DOHH2 (cell line): Measurements from ENCODE around the gene TM4SF18.

ENCODE experiments used
- H3F3A ChIP-seq: fragments of 200-600 bp; sonication (generic), shearing (Covaris generic); 2 replicates; pipeline ENCODE4 v1.6.0; 2016; ENCODE audit warnings: antibody characterized with exemption, mild to moderate bottlenecking; ENCODE audit not compliant: control insufficient read depth, insufficient read depth
- H3K27ac ChIP-seq: fragments of 200-600 bp; sonication (generic); 2 replicates; pipeline ENCODE4 v1.5.1; 2014; ENCODE audit warnings: low read depth, mild to moderate bottlenecking, low read length, moderate library complexity
- H3K27me3 ChIP-seq: fragments of 200-600 bp; sonication (generic); 2 replicates; pipeline ENCODE4 v1.6.1; 2014; ENCODE audit warnings: mild to moderate bottlenecking, low read length, mixed read lengths; ENCODE audit not compliant: control insufficient read depth
- H3K36me3 ChIP-seq: fragments of 200-600 bp; sonication (generic); 2 replicates; pipeline ENCODE4 v1.6.1; 2014; ENCODE audit warnings: mild to moderate bottlenecking, low read length, moderate library complexity, mixed read lengths; ENCODE audit not compliant: control insufficient read depth
- H3K4me1 ChIP-seq: fragments of 200-600 bp; sonication (generic); 2 replicates; pipeline ENCODE4 v1.6.1; 2014; ENCODE audit warnings: mild to moderate bottlenecking, low read length, mixed read lengths; ENCODE audit not compliant: control insufficient read depth
- H3K4me2 ChIP-seq: fragments of 200-600 bp; sonication (generic); 2 replicates; pipeline ENCODE4 v1.6.0; 2014; ENCODE audit warnings: mild to moderate bottlenecking, low read length, moderate library complexity
- H3K4me3 ChIP-seq: fragments of 200-600 bp; sonication (generic); 2 replicates; pipeline ENCODE4 v1.5.1; 2014; ENCODE audit warnings: mild to moderate bottlenecking, low read length, mixed read lengths
- H3K79me2 ChIP-seq: fragments of 200-600 bp; sonication (generic); 2 replicates; pipeline ENCODE4 v1.6.1; 2014; ENCODE audit warnings: mild to moderate bottlenecking, low read length, mixed read lengths; ENCODE audit not compliant: control insufficient read depth
- H3K9me2 ChIP-seq: fragments of 200-600 bp; sonication (generic); replicated peaks from 2 replicates; pipeline ENCODE4 v1.6.1; 2014; ENCODE audit warnings: mild to moderate bottlenecking, low read length, mixed read lengths; ENCODE audit not compliant: control insufficient read depth
- H3K9me3 ChIP-seq: fragments of 200-600 bp; sonication (generic); 2 replicates; pipeline ENCODE4 v1.6.1; 2014; ENCODE audit warnings: antibody characterized with exemption, low read length, mixed read lengths; ENCODE audit not compliant: control insufficient read depth, insufficient read depth
- H4K20me1 ChIP-seq: fragments of 200-600 bp; sonication (generic); 2 replicates; pipeline ENCODE4 v1.6.0; 2014; ENCODE audit warnings: low read depth, mild to moderate bottlenecking, antibody characterized with exemption, low read length, moderate library complexity; ENCODE audit not compliant: control insufficient read depth, insufficient read depth
- CTCF ChIP-seq: fragments of 200-600 bp; sonication (generic); IDR thresholded peaks from one replicate; pipeline ENCODE4 v1.5.1; 2014; ENCODE audit warnings: antibody characterized with exemption, mild to moderate bottlenecking, low read depth, low read length; ENCODE audit not compliant: poor library complexity, severe bottlenecking
- EZH2phosphoT487 ChIP-seq: fragments of 200-600 bp; sonication (generic); IDR thresholded peaks from 2 replicates; pipeline ENCODE4 v1.6.1; 2017; ENCODE audit warnings: borderline replicate concordance, mild to moderate bottlenecking, antibody characterized with exemption, low read length, moderate library complexity, mixed read lengths

Gene TM4SF18

GRCh38 chr3:149366031-149366430, 32.6 kb upstream of the TM4SF18 start:
- no peaks in the 10 kb centered on the region for H3K9me3 ChIP-seq
- TF ChIP-seq CTCF (no peak), EZH2phosphoT487 (no peak)
- no peaks in the 10 kb centered on the region for H4K20me1 ChIP-seq
- H3K79me2 ChIP-seq = no peaks in the 10 kb centered on the region
- H3F3A ChIP-seq = no peaks in the 10 kb centered on the region
- no peaks in the 10 kb centered on the region for H3K4me1 ChIP-seq
- H3K9me2 ChIP-seq = no peaks in the 10 kb centered on the region
- no peak overlapping the region for H3K4me3 ChIP-seq
- H3K27me3 ChIP-seq = peaks cover 13% of the 10 kb centered on the region; the same call in 1 of the 2 replicates
- no peak overlapping the region for H3K4me2 ChIP-seq
- no peaks in the 10 kb centered on the region for H3K36me3 ChIP-seq
- H3K27ac ChIP-seq = no peak overlapping the region

GRCh38 chr3:149364624-149365023, 31.2 kb upstream of the TM4SF18 start:
- no peaks in the 10 kb centered on the region for H3K36me3 ChIP-seq
- 0 out of 2 replicates have a peak, but pooled peaks cover 6% of the 10 kb centered on the region for H3K27me3 ChIP-seq
- H3K4me3 ChIP-seq = no peak overlapping the region
- H4K20me1 ChIP-seq = no peaks in the 10 kb centered on the region
- no peaks in the 10 kb centered on the region for H3K9me2 ChIP-seq
- H3K27ac ChIP-seq = no peak overlapping the region
- no peak overlapping the region for H3K4me2 ChIP-seq
- H3F3A ChIP-seq = no peaks in the 10 kb centered on the region
- no peaks in the 10 kb centered on the region for H3K4me1 ChIP-seq
- H3K9me3 ChIP-seq = no peaks in the 10 kb centered on the region
- TF ChIP-seq EZH2phosphoT487 (no peak), CTCF (no peak)
- H3K79me2 ChIP-seq = no peaks in the 10 kb centered on the region

- Histone ChIP-seq H3K79me2 (no peaks in the 10 kb centered on the region), H4K20me1 (no peaks in the 10 kb centered on the region), H3K27ac (no peak overlapping the region), H3K9me3 (no peaks in the 10 kb centered on the region), H3K4me2 (no peak overlapping the region), H3K4me1 (no peaks in the 10 kb centered on the region), H3K4me3 (no peak overlapping the region), H3K36me3 (no peaks in the 10 kb centered on the region), H3F3A (no peaks in the 10 kb centered on the region), H3K27me3 (0 out of 2 replicates have a peak, but pooled peaks cover 6% of the 10 kb centered on the region), H3K9me2 (no peaks in the 10 kb centered on the region)
- TF ChIP-seq EZH2phosphoT487 (no peak), CTCF (no peak)
Observed at GRCh38 chr3:149363053-149363452, 29.6 kb upstream of the TM4SF18 start.

GRCh38 chr3:149362366-149362765, 28.9 kb upstream of the TM4SF18 start:
- H3K27ac ChIP-seq = no peak overlapping the region
- no peaks in the 10 kb centered on the region for H3K9me2 ChIP-seq
- H3K4me2 ChIP-seq = no peak overlapping the region
- no peak overlapping the region for H3K4me3 ChIP-seq
- no peaks in the 10 kb centered on the region for H3K9me3 ChIP-seq
- TF ChIP-seq EZH2phosphoT487 = no peak
- no peak for TF ChIP-seq CTCF
- no peaks in the 10 kb centered on the region for H3F3A ChIP-seq
- no peaks in the 10 kb centered on the region for H3K4me1 ChIP-seq
- H3K79me2 ChIP-seq = no peaks in the 10 kb centered on the region
- no peaks in the 10 kb centered on the region for H4K20me1 ChIP-seq
- H3K36me3 ChIP-seq = no peaks in the 10 kb centered on the region
- 0 out of 2 replicates have a peak, but pooled peaks cover 6% of the 10 kb centered on the region for H3K27me3 ChIP-seq
